Neuronal stem cell (in vitro differentiated cells): Measurements from ENCODE around the gene COL1A1.

Experiments used
- DNase-seq: peaks from one replicate; pipeline ENCODE4 v3.0.0-alpha.2; 2013; ENCODE audit warnings: low spot score
- H2AFZ ChIP-seq: one replicate; pipeline ENCODE4 v1.6.1; 2013; ENCODE audit warnings: mild to moderate bottlenecking, low read length, inconsistent platforms
- H2AK5ac ChIP-seq: 2 replicates; pipeline ENCODE4 v1.6.1; 2013; ENCODE audit warnings: low read depth, mild to moderate bottlenecking, inconsistent platforms, low read length, moderate library complexity, mixed read lengths
- H2BK120ac ChIP-seq: 2 replicates; pipeline ENCODE4 v1.6.1; 2013; ENCODE audit warnings: low read depth, mild to moderate bottlenecking, inconsistent platforms, low read length, moderate library complexity, mixed read lengths
- H2BK12ac ChIP-seq: one replicate; pipeline ENCODE4 v1.6.1; 2013; ENCODE audit warnings: low read length, inconsistent platforms
- H2BK15ac ChIP-seq: 2 replicates; pipeline ENCODE4 v1.6.1; 2013; ENCODE audit warnings: mild to moderate bottlenecking, low read length, inconsistent platforms, mixed read lengths
- H2BK5ac ChIP-seq: one replicate; pipeline ENCODE4 v1.6.1; 2013; ENCODE audit warnings: inconsistent platforms, mild to moderate bottlenecking, low read length, moderate library complexity
- H3K14ac ChIP-seq: one replicate; pipeline ENCODE4 v1.6.1; 2013; ENCODE audit warnings: low read length, inconsistent platforms
- H3K18ac ChIP-seq: 2 replicates; pipeline ENCODE4 v1.6.1; 2013; ENCODE audit warnings: low read length, inconsistent platforms
- H3K23ac ChIP-seq: 2 replicates; pipeline ENCODE4 v1.6.1; 2013; ENCODE audit warnings: low read depth, mild to moderate bottlenecking, mixed read lengths, low read length, inconsistent platforms; ENCODE audit not compliant: poor library complexity
- H3K27ac ChIP-seq: replicated peaks from 3 replicates; pipeline ENCODE4 v1.5.1; 2013; ENCODE audit warnings: low read length, inconsistent platforms
- H3K27me3 ChIP-seq, 3 experiments: 2 replicates each; pipeline ENCODE4 v1.6.1; 2013; ENCODE audit warnings: low read length in 3 of 3, mild to moderate bottlenecking in 2 of 3, inconsistent platforms in 1 of 3, low read depth in 1 of 3, mixed read lengths in 1 of 3, moderate library complexity in 1 of 3; ENCODE audit not compliant: control insufficient read depth in 3 of 3, insufficient read depth in 3 of 3
- H3K36me3 ChIP-seq, 2 donors: replicated peaks in 1 of 2; 2 replicates each; pipeline ENCODE4 v1.6.1; 2013; ENCODE audit warnings: low read length in 2 of 2; ENCODE audit not compliant: control insufficient read depth in 2 of 2, insufficient read depth in 2 of 2
- H3K4ac ChIP-seq: 2 replicates; pipeline ENCODE4 v1.6.1; 2013; ENCODE audit warnings: inconsistent platforms, mild to moderate bottlenecking, low read length, moderate library complexity
- H3K4me1 ChIP-seq, 2 donors: 1 replicate in 1 of 2; 2 replicates in 1 of 2; pipeline ENCODE4 v1.6.1; 2013; ENCODE audit warnings: low read length in 2 of 2, low read depth in 1 of 2; ENCODE audit not compliant: control insufficient read depth in 2 of 2, insufficient read depth in 1 of 2
- H3K4me2 ChIP-seq: one replicate; pipeline ENCODE4 v1.6.1; 2013; ENCODE audit warnings: mild to moderate bottlenecking, low read length, inconsistent platforms; ENCODE audit not compliant: insufficient read depth, poor library complexity, severe bottlenecking
- H3K4me3 ChIP-seq, 2 donors: 2 replicates each; pipeline ENCODE4 v1.5.1; 2013; ENCODE audit warnings: low read length in 2 of 2, mild to moderate bottlenecking in 2 of 2, inconsistent platforms in 1 of 2, moderate library complexity in 1 of 2
- H3K79me1 ChIP-seq: one replicate; pipeline ENCODE4 v1.6.1; 2013; ENCODE audit warnings: low read depth, mild to moderate bottlenecking, inconsistent platforms, low read length, moderate library complexity
- H3K9ac ChIP-seq: one replicate; pipeline ENCODE4 v1.6.1; 2013; ENCODE audit warnings: mild to moderate bottlenecking, low read depth, low read length, inconsistent platforms; ENCODE audit not compliant: poor library complexity
- H3K9me3 ChIP-seq, 2 donors: replicated peaks in 1 of 2; 2 replicates each; pipeline versions ENCODE3 to v1.6.1; 2013; ENCODE audit warnings: low read length in 2 of 2, mild to moderate bottlenecking in 2 of 2, inconsistent platforms in 1 of 2, low read depth in 1 of 2, mixed read lengths in 1 of 2, moderate library complexity in 1 of 2; ENCODE audit not compliant: control insufficient read depth in 2 of 2, insufficient read depth in 1 of 2
- H4K8ac ChIP-seq: one replicate; pipeline ENCODE4 v1.6.1; 2013; ENCODE audit warnings: low read depth, mild to moderate bottlenecking, inconsistent platforms, low read length, moderate library complexity
- H4K91ac ChIP-seq: one replicate; pipeline ENCODE4 v1.6.1; 2013; ENCODE audit warnings: low read length, low read depth, mild to moderate bottlenecking, inconsistent platforms; ENCODE audit not compliant: poor library complexity
- WGBS, 2 donors: extraction: QIAGEN DNeasy Blood & Tissue Kit; methylation state at CpG; one replicate each; pipeline ENCODE4 v1.1.7; 2013; ENCODE audit warnings: missing lambda C conversion rate in 2 of 2, mixed read lengths in 1 of 2; ENCODE audit not compliant: insufficient read length in 2 of 2, insufficient replicate concordance in 1 of 2; ENCODE audit errors: extremely low coverage in 2 of 2; 5-methylcytosine and 5-hydroxymethylcytosine counted together

COL1A1 gene

GRCh38 chr17:50170662-50171370 lies 30.6 kb downstream of the COL1A1 start:
- Histone ChIP-seq H3K27me3 (peaks cover 0 to 6% (median 0%) of the 10 kb centered on the region in 3 experiments), H2BK120ac (no peak overlapping the region), H3K79me1 (no peaks in the 10 kb centered on the region), H3K18ac (no peak overlapping the region), H3K23ac (no peak overlapping the region), H3K4me3 (no peak overlapping the region), H2BK12ac (no peak overlapping the region), H3K9me3 (no peaks in the 10 kb centered on the region), H2AK5ac (no peak overlapping the region), H2BK15ac (no peak overlapping the region), H3K4ac (no peak overlapping the region), H4K8ac (no peak overlapping the region), H3K9ac (no peak overlapping the region), H2AFZ (no peak overlapping the region), H3K4me1 (peaks cover 6 to 7% of the 10 kb centered on the region in 2 donors), H3K27ac (no peak overlapping the region), H4K91ac (no peak overlapping the region), H3K36me3 (no peaks in the 10 kb centered on the region), H3K14ac (no peak overlapping the region), H3K4me2 (no peak overlapping the region), H2BK5ac (no peak overlapping the region)
- DNase-seq, result no peak
- no CpG with 5 or more reads among the region's 10 CpGs for WGBS, 2 donors

- Histone ChIP-seq H2BK15ac (peak overlapping the region; percentile 92), H3K18ac (peak overlapping the region; percentile 36), H2AK5ac (peak overlapping the region; percentile 95), H3K9me3 (no peaks in the 10 kb centered on the region), H3K36me3 (no peaks in the 10 kb centered on the region), H3K79me1 (no peaks in the 10 kb centered on the region), H3K23ac (no peak overlapping the region), H3K4me3 (peak overlapping the region in 1 of 2 donors; percentile 1), H3K4ac (peak overlapping the region; percentile 80), H4K91ac (peak overlapping the region; percentile 49), H2BK120ac (peak overlapping the region; percentile 69), H3K27ac (no peak overlapping the region), H3K9ac (no peak overlapping the region), H2BK5ac (no peak overlapping the region), H3K14ac (no peak overlapping the region), H3K4me2 (no peak overlapping the region), H2BK12ac (peak overlapping the region; percentile 84), H2AFZ (no peak overlapping the region), H4K8ac (no peak overlapping the region), H3K4me1 (peaks cover 6 to 7% of the 10 kb centered on the region in 2 donors), H3K27me3 (peaks cover 0 to 6% (median 0%) of the 10 kb centered on the region in 3 experiments)
- DNase-seq, result no peak
- WGBS, 2 donors, result no CpG with 5 or more reads among the region's 9 CpGs
Measured at GRCh38 chr17:50169881-50170459, 31.5 kb downstream of the COL1A1 start.

GRCh38 chr17:50169121-50169764 lies 32.2 kb downstream of the COL1A1 start:
- H3K9me3 ChIP-seq, result no peaks in the 10 kb centered on the region
- peaks cover 0 to 6% (median 0%) of the 10 kb centered on the region in 3 experiments for H3K27me3 ChIP-seq
- H3K14ac ChIP-seq, result peak overlapping the region; percentile 32
- H3K36me3 ChIP-seq, result no peaks in the 10 kb centered on the region
- H2BK15ac ChIP-seq, result no peak overlapping the region
- H3K4me3 ChIP-seq, result no peak overlapping the region
- H3K9ac ChIP-seq, result no peak overlapping the region
- peaks cover 6 to 7% of the 10 kb centered on the region in 2 donors for H3K4me1 ChIP-seq
- H2AK5ac ChIP-seq, result peak overlapping the region; percentile 53
- no peak overlapping the region for H4K8ac ChIP-seq
- H2BK12ac ChIP-seq, result no peak overlapping the region
- WGBS, 2 donors, result no CpG with 5 or more reads among the region's 14 CpGs
- H3K79me1 ChIP-seq, result no peaks in the 10 kb centered on the region
- H3K18ac ChIP-seq, result peak overlapping the region; percentile 57
- no peak overlapping the region for H2AFZ ChIP-seq
- H3K27ac ChIP-seq, result no peak overlapping the region
- no peak overlapping the region for H3K4me2 ChIP-seq
- H2BK5ac ChIP-seq, result no peak overlapping the region
- DNase-seq, result peak; percentile 84
- no peak overlapping the region for H2BK120ac ChIP-seq
- peak overlapping the region; percentile 21 for H3K23ac ChIP-seq
- H3K4ac ChIP-seq, result no peak overlapping the region
- no peak overlapping the region for H4K91ac ChIP-seq

- peak overlapping the region; percentile 5 for H3K9ac ChIP-seq
- no peak overlapping the region for H3K4ac ChIP-seq
- peak overlapping the region; percentile 30 for H2BK12ac ChIP-seq
- H4K8ac ChIP-seq, result no peak overlapping the region
- H3K4me2 ChIP-seq, result no peak overlapping the region
- H3K27me3 ChIP-seq, result peaks cover 0 to 6% (median 0%) of the 10 kb centered on the region in 3 experiments
- H3K18ac ChIP-seq, result peak overlapping the region; percentile 42
- peak overlapping the region; percentile 54 for H2BK5ac ChIP-seq
- WGBS, 2 donors, result no CpG with 5 or more reads among the region's 13 CpGs
- H3K79me1 ChIP-seq, result no peaks in the 10 kb centered on the region
- no peak overlapping the region for H4K91ac ChIP-seq
- no peak overlapping the region for H2BK120ac ChIP-seq
- H3K4me3 ChIP-seq, result no peak overlapping the region
- no peak overlapping the region for H2AFZ ChIP-seq
- H3K27ac ChIP-seq, result no peak overlapping the region
- no peak overlapping the region for H3K14ac ChIP-seq
- no peaks in the 10 kb centered on the region for H3K36me3 ChIP-seq
- no peak overlapping the region for H3K23ac ChIP-seq
- no peak for DNase-seq
- H2AK5ac ChIP-seq, result peak overlapping the region; percentile 82
- H3K4me1 ChIP-seq, result peaks cover 2 to 5% of the 10 kb centered on the region in 2 donors
- H3K9me3 ChIP-seq, result no peaks in the 10 kb centered on the region
- H2BK15ac ChIP-seq, result peak overlapping the region; percentile 82
Measured at GRCh38 chr17:50168319-50168718, 33.1 kb downstream of the COL1A1 start.
